PC-9 (cell line): Measurements from ENCODE around the gene SH3RF3. TPM values are rescaled to one million over a fixed set of nuclear protein-coding genes. Genes with fewer than 3 reads are reported as not detected.

Experiments
- BruUV-seq: library from RNA; stranded (reverse); fragments of 400-500 nt; replicated peaks from 2 replicates; lab custom pipeline; 2021; lab: Mats Ljungman, UMichigan
- CTCF ChIA-PET: fragments of 300-600 bp; sonication (Branson Sonifier 250); formaldehyde crosslinking; loops from one replicate; lab custom pipeline; 2022; ENCODE audit warnings: antibody characterized with exemption; lab: Charles Lee
- POLR2A ChIA-PET: fragments of 300-600 bp; sonication (Branson Sonifier 250); formaldehyde crosslinking; loops from one replicate; lab custom pipeline; 2022; ENCODE audit warnings: antibody characterized with exemption; ENCODE audit not compliant: unreplicated experiment; lab: Charles Lee
- DNase-seq, 2 experiments: peaks; one replicate each; pipeline versions ENCODE4 v3.0.0 to v3.0.0-alpha.2; 2015 to 2022; ENCODE audit warnings: mixed read lengths in 1 of 2
- H2AFZ ChIP-seq: fragments of 200-600 bp; sonication (generic); 2 replicates; pipeline ENCODE4 v1.8.1; 2017; ENCODE audit warnings: antibody characterized with exemption
- H3F3A ChIP-seq: fragments of 200-600 bp; sonication (generic); 2 replicates; pipeline ENCODE4 v1.8.1; 2017; ENCODE audit warnings: antibody characterized with exemption, mild to moderate bottlenecking, low read depth; ENCODE audit not compliant: insufficient read depth
- H3K27ac ChIP-seq: fragments of 200-600 bp; sonication (generic); 2 replicates; pipeline ENCODE4 v1.6.1; 2016; ENCODE audit warnings: mixed run types
- H3K27me3 ChIP-seq: fragments of 200-600 bp; sonication (generic); 2 replicates; pipeline ENCODE4 v1.6.1; 2016; ENCODE audit warnings: low read depth, mixed run types; ENCODE audit not compliant: insufficient read depth
- H3K36me3 ChIP-seq: fragments of 200-600 bp; sonication (generic); 2 replicates; pipeline ENCODE4 v1.6.1; 2016; ENCODE audit warnings: low read depth, mixed run types
- H3K4me1 ChIP-seq: fragments of 200-600 bp; sonication (generic); replicated peaks from 2 replicates; pipeline ENCODE4 v1.6.1; 2016; ENCODE audit warnings: mixed run types; ENCODE audit not compliant: insufficient read depth
- H3K4me2 ChIP-seq: fragments of 200-600 bp; sonication (generic); 2 replicates; pipeline ENCODE4 v1.6.1; 2017; ENCODE audit warnings: mixed run types
- H3K4me3 ChIP-seq: fragments of 200-600 bp; sonication (generic); 2 replicates; pipeline ENCODE4 v1.6.1; 2016; ENCODE audit warnings: mixed run types
- H3K79me2 ChIP-seq: fragments of 200-600 bp; sonication (generic); 2 replicates; pipeline ENCODE4 v1.6.1; 2017; ENCODE audit warnings: low read depth, mixed run types
- H3K9me2 ChIP-seq: fragments of 200-600 bp; sonication (generic); 2 replicates; pipeline ENCODE4 v1.8.1; 2017; ENCODE audit warnings: mild to moderate bottlenecking; ENCODE audit not compliant: insufficient read depth
- H3K9me3 ChIP-seq: fragments of 200-600 bp; sonication (generic); 2 replicates; pipeline ENCODE4 v1.8.1; 2016; ENCODE audit warnings: low read depth; ENCODE audit not compliant: insufficient read depth
- H4K20me1 ChIP-seq: fragments of 200-600 bp; sonication (generic); 2 replicates; pipeline ENCODE4 v1.8.1; 2017; ENCODE audit not compliant: insufficient read depth
- CTCF ChIP-seq: fragments of 200-600 bp; sonication (generic); conservative IDR thresholded peaks from 2 replicates; pipeline ENCODE4 v1.6.1; 2017; ENCODE audit warnings: mixed run types, antibody characterized with exemption, mild to moderate bottlenecking, moderate library complexity
- EZH2 ChIP-seq: fragments of 200-600 bp; sonication (generic); IDR thresholded peaks from 2 replicates; pipeline ENCODE4 v1.8.0; 2017; ENCODE audit warnings: antibody characterized with exemption, low read depth
- intact Hi-C: fragments of 100-400 bp; cut with micrococcal nuclease; formaldehyde crosslinking; loops from one replicate; pipeline ENCODE4 v1.10.0; 2022; ENCODE audit not compliant: unreplicated experiment
- total RNA-seq: library from RNA; stranded (reverse); gene quantifications from 2 replicates; pipeline ENCODE4 v1.2.3, GENCODE V29; 2021

SH3RF3 gene
- total RNA-seq, 1 experiment from 2014 or later = 6.1 TPM

- H3K27ac ChIP-seq = no peak overlapping the region
- H3K79me2 ChIP-seq = no peaks in the 10 kb centered on the region
- peaks cover 7% of the 10 kb centered on the region for H3K4me1 ChIP-seq
- H4K20me1 ChIP-seq = no peaks in the 10 kb centered on the region
- no peak overlapping the region for H3K4me3 ChIP-seq
- no peaks in the 10 kb centered on the region for H3K9me2 ChIP-seq
- H3K36me3 ChIP-seq = no peaks in the 10 kb centered on the region
- H3K4me2 ChIP-seq = no peak overlapping the region
- POLR2A ChIA-PET = interaction anchor here (0.6 kb wide), 1 partner anchor 147 kb away, joined by 3 read pairs; no protein-coding TSS in a partner anchor
- intact Hi-C loops = no loop called here
- H3K27me3 ChIP-seq = no peaks in the 10 kb centered on the region
- no TSS peak for BruUV-seq
- TF ChIP-seq CTCF (no peak), EZH2 (no peak)
- peak; percentile 61 for DNase-seq
- no peaks in the 10 kb centered on the region for H3K9me3 ChIP-seq
- H3F3A ChIP-seq = no peaks in the 10 kb centered on the region
- CTCF ChIA-PET = no interaction called here
- H2AFZ ChIP-seq = no peak overlapping the region
These were observed 370.6 kb downstream of the SH3RF3 start for GRCh38 chr2:109499566-109499965.

GRCh38 chr2:109500910-109501309, 371.9 kb downstream of the SH3RF3 start:
- Histone ChIP-seq H2AFZ (no peak overlapping the region), H3K27ac (no peak overlapping the region), H3K9me3 (no peaks in the 10 kb centered on the region), H3K4me1 (peaks cover 7% of the 10 kb centered on the region), H3K4me2 (no peak overlapping the region), H4K20me1 (no peaks in the 10 kb centered on the region), H3K27me3 (no peaks in the 10 kb centered on the region), H3K36me3 (no peaks in the 10 kb centered on the region), H3K79me2 (no peaks in the 10 kb centered on the region), H3K4me3 (no peak overlapping the region), H3K9me2 (no peaks in the 10 kb centered on the region), H3F3A (no peaks in the 10 kb centered on the region)
- POLR2A ChIA-PET = no interaction called here
- TF ChIP-seq CTCF (no peak), EZH2 (no peak)
- CTCF ChIA-PET = no interaction called here
- no TSS peak for BruUV-seq
- DNase-seq = no peak
- intact Hi-C loops = no loop called here

GRCh38 chr2:109501461-109501860, 372.5 kb downstream of the SH3RF3 start:
- no peaks in the 10 kb centered on the region for H3K36me3 ChIP-seq
- intact Hi-C loops = no loop called here
- no peak overlapping the region for H2AFZ ChIP-seq
- no peaks in the 10 kb centered on the region for H4K20me1 ChIP-seq
- H3K4me1 ChIP-seq = peaks cover 7% of the 10 kb centered on the region
- no peak overlapping the region for H3K4me3 ChIP-seq
- H3K27me3 ChIP-seq = no peaks in the 10 kb centered on the region
- no TSS peak for BruUV-seq
- H3F3A ChIP-seq = no peaks in the 10 kb centered on the region
- no peak for TF ChIP-seq EZH2
- no peak for TF ChIP-seq CTCF
- DNase-seq = no peak
- no peaks in the 10 kb centered on the region for H3K79me2 ChIP-seq
- CTCF ChIA-PET = no interaction called here
- no peaks in the 10 kb centered on the region for H3K9me3 ChIP-seq
- no peak overlapping the region for H3K27ac ChIP-seq
- no peak overlapping the region for H3K4me2 ChIP-seq
- POLR2A ChIA-PET = no interaction called here
- no peaks in the 10 kb centered on the region for H3K9me2 ChIP-seq
